Measurements from ENCODE around the gene DLEC1. TPM values are rescaled to one million over a fixed set of nuclear protein-coding genes. Genes with fewer than 3 reads are reported as not detected.
A peak's percentile ranks its signal among the peaks of the same experiment; 100 is the strongest.

DLEC1 gene
- polyA plus RNA-seq, 1 experiment = 0.06 TPM

DNA sequence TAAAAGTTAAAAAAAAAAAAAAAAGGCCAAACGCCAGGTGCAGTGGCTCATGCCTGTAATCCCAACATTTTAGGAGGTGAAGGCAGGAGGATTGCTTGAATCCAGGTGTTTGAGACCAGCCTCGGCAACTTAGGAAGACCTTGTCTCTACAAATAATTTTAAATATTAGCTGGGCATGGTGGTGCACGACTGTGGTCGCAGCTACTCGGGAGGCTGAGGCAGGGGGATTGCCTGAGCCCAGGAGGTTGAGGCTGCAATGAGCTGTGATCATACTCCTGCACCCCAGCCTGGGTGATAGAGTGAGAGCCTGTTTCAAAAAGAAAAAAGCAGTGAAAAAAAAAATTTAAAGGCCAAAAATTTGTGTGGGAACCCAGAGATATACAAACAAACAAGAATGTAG is 2.7 kb upstream of the DLEC1 start:
- ChIA-PET POLR2A (no interaction called here), CTCF (interaction anchor here (0.7 kb wide), 1 partner anchor 32 kb away, joined by 3 read pairs; no protein-coding TSS in a partner anchor)
- TF ChIP-seq, protein P1, sequence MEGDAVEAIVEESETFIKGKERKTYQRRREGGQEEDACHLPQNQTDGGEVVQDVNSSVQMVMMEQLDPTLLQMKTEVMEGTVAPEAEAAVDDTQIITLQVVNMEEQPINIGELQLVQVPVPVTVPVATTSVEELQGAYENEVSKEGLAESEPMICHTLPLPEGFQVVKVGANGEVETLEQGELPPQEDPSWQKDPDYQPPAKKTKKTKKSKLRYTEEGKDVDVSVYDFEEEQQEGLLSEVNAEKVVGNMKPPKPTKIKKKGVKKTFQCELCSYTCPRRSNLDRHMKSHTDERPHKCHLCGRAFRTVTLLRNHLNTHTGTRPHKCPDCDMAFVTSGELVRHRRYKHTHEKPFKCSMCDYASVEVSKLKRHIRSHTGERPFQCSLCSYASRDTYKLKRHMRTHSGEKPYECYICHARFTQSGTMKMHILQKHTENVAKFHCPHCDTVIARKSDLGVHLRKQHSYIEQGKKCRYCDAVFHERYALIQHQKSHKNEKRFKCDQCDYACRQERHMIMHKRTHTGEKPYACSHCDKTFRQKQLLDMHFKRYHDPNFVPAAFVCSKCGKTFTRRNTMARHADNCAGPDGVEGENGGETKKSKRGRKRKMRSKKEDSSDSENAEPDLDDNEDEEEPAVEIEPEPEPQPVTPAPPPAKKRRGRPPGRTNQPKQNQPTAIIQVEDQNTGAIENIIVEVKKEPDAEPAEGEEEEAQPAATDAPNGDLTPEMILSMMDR (IDR thresholded peaks at IDR 0.05; ENCODE audit: insufficient read depth, low read depth, low read length) = no peak
- 0 out of 2 replicates have a peak, but pooled peaks cover 2% of the 10 kb centered on the region for H3K27me3 ChIP-seq (ENCODE audit: control insufficient read depth, insufficient read depth, low read length)
- H3K4me3 ChIP-seq (ENCODE audit: low read depth, low read length) = no peak overlapping the region
- no peaks in the 10 kb centered on the region for H3K36me3 ChIP-seq (ENCODE audit: control insufficient read depth, insufficient read depth, low read length)
- no peak for DNase-seq (ENCODE audit: low read depth)

GRCh38 chr3:38036906-38037305 is 2.1 kb upstream of the DLEC1 start:
- no peaks in the 10 kb centered on the region for H3K36me3 ChIP-seq (ENCODE audit: control insufficient read depth, insufficient read depth, low read length)
- H3K4me3 ChIP-seq (ENCODE audit: low read depth, low read length) = no peak overlapping the region
- ChIA-PET CTCF (interaction anchor here (0.7 kb wide), 1 partner anchor 32 kb away, joined by 3 read pairs; no protein-coding TSS in a partner anchor), POLR2A (no interaction called here)
- TF ChIP-seq, protein P1 (IDR thresholded peaks at IDR 0.05; ENCODE audit: insufficient read depth, low read depth, low read length) = no peak
- DNase-seq (ENCODE audit: low read depth) = no peak
- H3K27me3 ChIP-seq (ENCODE audit: control insufficient read depth, insufficient read depth, low read length) = 0 out of 2 replicates have a peak, but pooled peaks cover 2% of the 10 kb centered on the region

GRCh38 chr3:38038447-38038911 is 529 bp upstream of the DLEC1 start:
- no peak for DNase-seq (ENCODE audit: low read depth)
- POLR2A ChIA-PET = no interaction called here

DNA sequence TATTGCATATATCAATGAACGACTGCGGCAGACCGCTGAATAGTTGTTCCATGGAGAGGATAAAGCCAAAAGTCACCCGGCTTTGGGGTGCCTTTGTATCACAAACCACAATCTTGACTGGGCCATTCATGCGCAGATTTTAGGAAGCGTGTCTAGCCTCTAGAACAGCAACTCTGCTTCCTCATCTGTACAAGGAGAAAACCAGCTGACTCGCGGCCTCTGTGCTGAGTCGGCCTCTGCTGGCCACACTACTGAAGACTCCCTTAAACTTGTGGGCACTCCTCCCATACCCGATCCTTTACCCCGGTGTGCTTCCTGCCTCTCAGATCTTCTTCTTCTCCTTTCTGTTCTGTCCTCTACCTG is 872 bp downstream of the DLEC1 start:
- H3K36me3 ChIP-seq (ENCODE audit: control insufficient read depth, insufficient read depth, low read length) = no peaks in the 10 kb centered on the region
- H3K4me3 ChIP-seq (ENCODE audit: low read depth, low read length) = peak overlapping the region; percentile 40; the same call in 1 of the 2 replicates
- POLR2A ChIA-PET = no interaction called here
- no peak for DNase-seq (ENCODE audit: low read depth)
- CTCF ChIA-PET = interaction anchor here (1.2 kb wide), 1 partner anchor 10 kb away, joined by 3 read pairs; the partner anchor contains the start of gene PLCD1
- 0 out of 2 replicates have a peak, but pooled peaks cover 4% of the 10 kb centered on the region for H3K27me3 ChIP-seq (ENCODE audit: control insufficient read depth, insufficient read depth, low read length)
- TF ChIP-seq, protein P1 (IDR thresholded peaks at IDR 0.05; ENCODE audit: insufficient read depth, low read depth, low read length) = peak; percentile 31; the same call in 1 of the 2 replicates

More at GRCh38 chr3:38038447-38038911, 529 bp upstream of the DLEC1 start:
- Histone ChIP-seq H3K27me3 (ENCODE audit: control insufficient read depth, insufficient read depth, low read length) (0 out of 2 replicates have a peak, but pooled peaks cover 2% of the 10 kb centered on the region), H3K36me3 (ENCODE audit: control insufficient read depth, insufficient read depth, low read length) (no peaks in the 10 kb centered on the region), H3K4me3 (ENCODE audit: low read depth, low read length) (no peak overlapping the region)
- CTCF ChIA-PET = no interaction called here
- TF ChIP-seq, protein P1 (IDR thresholded peaks at IDR 0.05; ENCODE audit: insufficient read depth, low read depth, low read length) = no peak

DNA sequence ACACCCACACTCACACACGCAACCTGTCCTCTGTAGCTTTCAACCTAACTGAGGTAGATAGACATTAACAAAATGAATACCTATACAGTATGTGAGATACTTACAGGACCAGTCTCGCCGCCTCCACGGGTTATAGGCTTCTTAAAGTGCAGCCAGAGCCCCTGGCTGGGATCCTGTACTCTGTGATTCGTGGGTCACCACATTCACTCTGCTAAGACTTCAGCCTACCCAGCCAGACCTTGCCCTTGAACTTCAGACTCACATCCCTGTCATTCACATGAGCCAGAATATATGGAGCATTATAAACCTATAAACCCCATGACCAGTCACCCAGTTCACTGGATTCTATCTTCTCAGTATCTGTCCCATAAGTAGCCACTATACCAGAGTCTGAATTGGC is 1.4 kb downstream of the DLEC1 start:
- ChIA-PET POLR2A (no interaction called here), CTCF (no interaction called here)
- Histone ChIP-seq H3K4me3 (ENCODE audit: low read depth, low read length) (no peak overlapping the region), H3K27me3 (ENCODE audit: control insufficient read depth, insufficient read depth, low read length) (0 out of 2 replicates have a peak, but pooled peaks cover 4% of the 10 kb centered on the region), H3K36me3 (ENCODE audit: control insufficient read depth, insufficient read depth, low read length) (no peaks in the 10 kb centered on the region)
- DNase-seq (ENCODE audit: low read depth) = no peak
- TF ChIP-seq, protein P1 (IDR thresholded peaks at IDR 0.05; ENCODE audit: insufficient read depth, low read depth, low read length) = no peak

Measured in BJ (cell line).